H1 (cell line): ENCODE results near the gene RAB22A. TPM values are rescaled to one million over a fixed set of nuclear protein-coding genes. Genes with fewer than 3 reads are reported as not detected.

Source experiments
- CTCF ChIA-PET: fragments of 300-600 bp; sonication (Branson Sonifier 250); formaldehyde crosslinking; loops from one replicate; lab custom pipeline; 2021; ENCODE audit not compliant: partially characterized antibody; lab: Charles Lee
- POLR2A ChIA-PET: fragments of 300-600 bp; sonication (Branson Sonifier 250); formaldehyde crosslinking; loops from one replicate; lab custom pipeline; 2021; ENCODE audit warnings: inconsistent platforms; ENCODE audit not compliant: partially characterized antibody; lab: Charles Lee
- DNase-seq, 2 experiments: peaks; one replicate each; pipeline versions ENCODE4 v3.0.0 to v3.0.0-alpha.2; 2010 to 2022; ENCODE audit warnings: low spot score in 2 of 2, low read depth in 1 of 2, mixed read lengths in 1 of 2
- FAIRE-seq: peaks from 2 replicates; lab custom pipeline; 2011; peaks lifted over from hg19 to GRCh38; lab: Jason Lieb, UNC
- H2AFZ ChIP-seq: 2 replicates; pipeline ENCODE4 v1.8.1; 2012; ENCODE audit warnings: low read length, inconsistent platforms
- H2AK5ac ChIP-seq: 2 replicates; pipeline ENCODE4 v1.6.1; 2013; ENCODE audit warnings: low read depth, low read length
- H2BK120ac ChIP-seq: replicated peaks from 2 replicates; pipeline ENCODE3; 2013; ENCODE audit warnings: low read depth, low read length, inconsistent platforms
- H2BK12ac ChIP-seq: 2 replicates; pipeline ENCODE4 v1.6.1; 2013; ENCODE audit warnings: low read depth, low read length
- H2BK15ac ChIP-seq: 2 replicates; pipeline ENCODE4 v1.6.1; 2013; ENCODE audit warnings: low read length
- H2BK20ac ChIP-seq: 2 replicates; pipeline ENCODE4 v1.6.1; 2013; ENCODE audit warnings: low read length
- H2BK5ac ChIP-seq: 2 replicates; pipeline ENCODE4 v1.6.1; 2013; ENCODE audit warnings: low read depth, low read length
- H3K14ac ChIP-seq: 2 replicates; pipeline ENCODE4 v1.6.1; 2013; ENCODE audit warnings: inconsistent platforms; ENCODE audit not compliant: insufficient read length
- H3K18ac ChIP-seq: 2 replicates; pipeline ENCODE4 v1.6.1; 2013; ENCODE audit warnings: low read length; ENCODE audit errors: extremely low read depth
- H3K23ac ChIP-seq: 2 replicates; pipeline ENCODE4 v1.6.1; 2013; ENCODE audit warnings: inconsistent platforms; ENCODE audit not compliant: insufficient read length
- H3K23me2 ChIP-seq: 2 replicates; pipeline ENCODE4 v1.6.1; 2013; ENCODE audit warnings: low read depth, low read length
- H3K27ac ChIP-seq: 2 replicates; pipeline ENCODE4 v1.6.1; 2011; ENCODE audit warnings: low read depth, low read length, inconsistent platforms
- H3K27me3 ChIP-seq, 4 experiments: replicated peaks in 1 of 4; 1 replicate in 1 of 4; 2 replicates in 3 of 4; pipeline versions ENCODE4 v1.6.1 to v1.8.1; 2011 to 2013; ENCODE audit warnings: low read length in 3 of 4, mild to moderate bottlenecking in 3 of 4, inconsistent platforms in 2 of 4, mixed read lengths in 2 of 4, moderate library complexity in 1 of 4; ENCODE audit not compliant: control insufficient read depth in 3 of 4, insufficient read depth in 3 of 4; ENCODE audit errors: extremely low read depth in 1 of 4
- H3K36me3 ChIP-seq, 4 experiments: 2 replicates each; pipeline versions ENCODE4 v1.6.1 to v1.8.1; 2011 to 2013; ENCODE audit warnings: mild to moderate bottlenecking in 4 of 4, low read length in 3 of 4, moderate library complexity in 2 of 4, control low read depth in 1 of 4, inconsistent platforms in 1 of 4; ENCODE audit not compliant: insufficient read depth in 4 of 4, control insufficient read depth in 2 of 4
- H3K4ac ChIP-seq: replicated peaks from 2 replicates; pipeline ENCODE3; 2013; ENCODE audit warnings: low read length, low read depth, mixed read lengths, inconsistent platforms; ENCODE audit not compliant: insufficient read length
- H3K4me1 ChIP-seq, 4 experiments: replicated peaks in 1 of 4; 1 replicate in 1 of 4; 2 replicates in 3 of 4; pipeline versions ENCODE4 v1.6.1 to v1.8.1; 2011 to 2013; ENCODE audit warnings: low read length in 3 of 4, inconsistent platforms in 2 of 4, mixed read lengths in 1 of 4; ENCODE audit not compliant: insufficient read depth in 4 of 4, control insufficient read depth in 3 of 4
- H3K4me2 ChIP-seq, 2 experiments: 2 replicates each; pipeline versions ENCODE4 v1.6.1 to v1.8.1; 2011 to 2013; ENCODE audit warnings: low read depth in 2 of 2, low read length in 2 of 2, control low read depth in 1 of 2, inconsistent platforms in 1 of 2, mild to moderate bottlenecking in 1 of 2; ENCODE audit not compliant: insufficient read depth in 1 of 2
- H3K4me3 ChIP-seq, 4 experiments: fragments of 200-600, 300-600 bp in 1 of 4; sonication (generic), shearing (Covaris generic), sonication (Bioruptor Twin) in 1 of 4; 2 replicates each; pipeline versions ENCODE4 v1.5.1 to v1.8.1; 2011 to 2016; ENCODE audit warnings: low read length in 4 of 4, low read depth in 3 of 4, control low read depth in 2 of 4, inconsistent platforms in 2 of 4, mild to moderate bottlenecking in 2 of 4, mixed read lengths in 1 of 4, moderate library complexity in 1 of 4; ENCODE audit not compliant: insufficient read depth in 2 of 4; ENCODE audit errors: extremely low read depth in 1 of 4
- H3K56ac ChIP-seq: replicated peaks from 2 replicates; pipeline ENCODE3; 2013; ENCODE audit warnings: low read depth, mild to moderate bottlenecking, mixed read lengths, low read length, inconsistent platforms; ENCODE audit not compliant: insufficient read length
- H3K79me1 ChIP-seq: 2 replicates; pipeline ENCODE4 v1.6.1; 2013; ENCODE audit warnings: low read depth, low read length, control low read depth
- H3K79me2 ChIP-seq, 2 experiments: 2 replicates each; pipeline versions ENCODE4 v1.6.1 to v1.8.1; 2012 to 2013; ENCODE audit warnings: low read length in 2 of 2, mild to moderate bottlenecking in 2 of 2, inconsistent platforms in 1 of 2; ENCODE audit not compliant: insufficient read depth in 2 of 2, control insufficient read depth in 1 of 2
- H3K9ac ChIP-seq, 4 experiments: replicated peaks in 1 of 4; 1 replicate in 1 of 4; 2 replicates in 3 of 4; pipeline versions ENCODE4 v1.6.1 to v1.8.1; 2011 to 2013; ENCODE audit warnings: low read depth in 3 of 4, low read length in 3 of 4, control low read depth in 2 of 4, mild to moderate bottlenecking in 2 of 4, moderate library complexity in 2 of 4, inconsistent platforms in 1 of 4; ENCODE audit errors: extremely low read depth in 1 of 4
- H3K9me3 ChIP-seq, 2 experiments: 2 replicates each; pipeline versions ENCODE4 v1.6.1 to v1.8.1; 2012 to 2013; ENCODE audit warnings: mild to moderate bottlenecking in 2 of 2, moderate library complexity in 2 of 2, control low read depth in 1 of 2, inconsistent platforms in 1 of 2, low read depth in 1 of 2, low read length in 1 of 2, mixed read lengths in 1 of 2; ENCODE audit not compliant: insufficient read depth in 2 of 2
- H4K20me1 ChIP-seq, 2 experiments: replicated peaks in 1 of 2; 2 replicates each; pipeline versions ENCODE3 to v1.8.1; 2011 to 2013; ENCODE audit warnings: inconsistent platforms in 2 of 2, low read length in 2 of 2, mild to moderate bottlenecking in 1 of 2; ENCODE audit not compliant: insufficient read depth in 2 of 2, control insufficient read depth in 1 of 2
- H4K5ac ChIP-seq: 2 replicates; pipeline ENCODE4 v1.6.1; 2013; ENCODE audit warnings: low read length, low read depth, mixed read lengths, inconsistent platforms; ENCODE audit not compliant: insufficient read length
- H4K8ac ChIP-seq: 2 replicates; pipeline ENCODE4 v1.8.0; 2013; ENCODE audit warnings: mild to moderate bottlenecking, moderate library complexity, low read length, inconsistent platforms; ENCODE audit not compliant: insufficient read depth; ENCODE audit errors: extremely low read depth
- H4K91ac ChIP-seq: replicated peaks from 2 replicates; pipeline ENCODE3; 2013; ENCODE audit warnings: low read length, mixed read lengths, inconsistent platforms; ENCODE audit not compliant: insufficient read length
- TAF7 ChIP-seq: optimal IDR thresholded peaks from 2 replicates; pipeline ENCODE3; 2011; ENCODE audit warnings: low read depth, mild to moderate bottlenecking, inconsistent platforms, low read length, moderate library complexity, borderline replicate concordance
- WGBS, 2 experiments: shearing (Covaris generic) in 1 of 2; methylation state at CpG; one replicate each; pipeline versions ENCODE4 v1.1.6 to v1.1.7; 2013 to 2015; ENCODE audit warnings: low lambda C conversion rate in 2 of 2, mixed read lengths in 2 of 2, inconsistent platforms in 1 of 2, low coverage in 1 of 2, missing lambda C conversion rate in 1 of 2; ENCODE audit not compliant: insufficient replicate concordance in 2 of 2, insufficient coverage in 1 of 2, insufficient read length in 1 of 2; ENCODE audit errors: extremely low coverage in 1 of 2, missing lambda C conversion rate in 1 of 2; 5-methylcytosine and 5-hydroxymethylcytosine counted together
- polyA plus RNA-seq, 7 experiments: library from polyadenylated mRNA; depleted of rRNA in 3 of 7; stranded (reverse) in 5 of 7; unstranded in 2 of 7; fragments of >200 nt in 5 of 7; fragments of 200-250 nt in 2 of 7; gene quantifications; 1 replicate in 5 of 7; 2 replicates in 1 of 7; 4 replicates in 1 of 7; pipeline versions ENCODE4 v1.2.1 to v1.2.3, GENCODE V29; 2011 to 2013; ENCODE audit warnings: missing spikeins in 2 of 7, mixed read lengths in 2 of 7
- total RNA-seq: library from RNA; stranded (reverse); fragmentation: NEBNext Ultra II Directional; extraction: Animal tissue kit (Norgen Biotek cat#: 25700); gene quantifications from 2 replicates; pipeline ENCODE4 v1.2.1, GENCODE V29; 2021

Gene RAB22A
- total and polyA plus RNA-seq, 2 of the 8 experiments (the other 6 are each of a cell fraction or from before 2014, with no cell fraction given), result 3.1 to 6.6 TPM

DNA sequence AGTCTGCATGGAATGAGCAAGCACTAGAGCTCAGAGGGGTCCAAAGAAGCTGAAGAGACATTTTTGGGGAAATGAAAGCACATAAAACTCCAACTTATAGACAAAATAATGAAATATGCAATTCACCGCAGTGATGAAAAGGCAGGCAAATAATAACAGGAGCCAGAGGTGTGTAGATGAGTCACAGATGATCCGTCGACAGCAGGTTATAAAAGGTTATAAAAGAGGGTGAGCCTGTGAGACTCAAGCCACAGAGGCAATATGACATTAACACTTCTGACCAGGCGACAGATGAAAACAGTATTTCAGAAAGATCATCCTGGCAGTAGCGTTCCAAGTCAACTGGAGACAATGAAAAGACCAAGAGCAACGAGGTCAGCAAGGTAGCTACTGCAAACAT lies 45.2 kb upstream of the RAB22A start:
- H3K18ac ChIP-seq, result no peak overlapping the region
- H3K4me2 ChIP-seq, result no peak overlapping the region
- H4K5ac ChIP-seq, result no peak overlapping the region
- H2BK5ac ChIP-seq, result no peak overlapping the region
- H2BK12ac ChIP-seq, result no peak overlapping the region
- H3K9ac ChIP-seq, result no peak overlapping the region
- H3K4me3 ChIP-seq, result no peak overlapping the region
- WGBS, 2 experiments, result 95% methylated on average over 6 of the region's 6 CpGs; no CpG with 5 or more reads in 1 of the 2 experiments
- FAIRE-seq, result no peak
- no peak overlapping the region for H3K56ac ChIP-seq
- H3K27me3 ChIP-seq, result no peaks in the 10 kb centered on the region
- DNase-seq, result no peak
- no peak overlapping the region for H3K4ac ChIP-seq
- H2BK15ac ChIP-seq, result no peak overlapping the region
- H3K36me3 ChIP-seq, result peaks cover 0 to 6% (median 2%) of the 10 kb centered on the region in 4 experiments; a peak in 5 of 8 replicates
- no peaks in the 10 kb centered on the region for H3K79me2 ChIP-seq
- H4K91ac ChIP-seq, result no peak overlapping the region
- POLR2A ChIA-PET, result no interaction called here
- TF ChIP-seq TAF7, result no peak
- no peak overlapping the region for H3K27ac ChIP-seq
- CTCF ChIA-PET, result interaction anchor here (1.3 kb wide), 1 partner anchor 10 kb away, joined by 3 read pairs; no protein-coding TSS in a partner anchor
- no peaks in the 10 kb centered on the region; the same call in 1 of the 2 replicates for H3K79me1 ChIP-seq
- H3K9me3 ChIP-seq, result no peaks in the 10 kb centered on the region
- H4K20me1 ChIP-seq, result peaks cover 2 to 9% of the 10 kb centered on the region in 2 experiments
- no peak overlapping the region for H3K23ac ChIP-seq
- no peak overlapping the region for H2BK20ac ChIP-seq
- H3K23me2 ChIP-seq, result no peaks in the 10 kb centered on the region; the same call in 1 of the 2 replicates
- no peak overlapping the region for H2AK5ac ChIP-seq
- H2BK120ac ChIP-seq, result no peak overlapping the region
- H4K8ac ChIP-seq, result no peak overlapping the region
- H3K14ac ChIP-seq, result no peak overlapping the region
- peaks cover 0 to 6% (median 0%) of the 10 kb centered on the region in 4 experiments; a peak in 1 of 7 replicates for H3K4me1 ChIP-seq
- no peak overlapping the region for H2AFZ ChIP-seq
